HG03175 (cell line): Measurements from ENCODE around the gene ACSS1.

Experiments
- ATAC-seq: cut with Tn5 transposase; IDR thresholded peaks from one replicate; pipeline ENCODE4 v1.9.1; 2021; ENCODE audit warnings: mild to moderate bottlenecking, moderate library complexity; ENCODE audit not compliant: unreplicated experiment

Gene ACSS1

GRCh38 chr20:25033265-25033923 lies 24.5 kb downstream of the ACSS1 start:
- no peak for ATAC-seq

- no peak for ATAC-seq
Observed at GRCh38 chr20:25032478-25033264, 25.3 kb downstream of the ACSS1 start.

GRCh38 chr20:25032065-25032477 lies 25.9 kb downstream of the ACSS1 start:
- ATAC-seq, result no peak

GRCh38 chr20:25031241-25031640 lies 26.7 kb downstream of the ACSS1 start:
- no peak for ATAC-seq

GRCh38 chr20:25030649-25031207 lies 27.2 kb downstream of the ACSS1 start:
- ATAC-seq, result no peak

- ATAC-seq, result no peak
Observed at GRCh38 chr20:25030007-25030648, 27.8 kb downstream of the ACSS1 start.

GRCh38 chr20:25025986-25026605 lies 31.8 kb downstream of the ACSS1 start:
- no peak for ATAC-seq

GRCh38 chr20:25025091-25025861 lies 32.7 kb downstream of the ACSS1 start:
- no peak for ATAC-seq

- ATAC-seq, result no peak
Observed at GRCh38 chr20:25024171-25024570, 33.8 kb downstream of the ACSS1 start.

GRCh38 chr20:25023356-25023755 lies 34.6 kb downstream of the ACSS1 start:
- ATAC-seq, result no peak

- no peak for ATAC-seq
Observed at GRCh38 chr20:25022680-25023079, 35.3 kb downstream of the ACSS1 start.

- ATAC-seq, result no peak
Observed at GRCh38 chr20:25021336-25021735, 36.6 kb downstream of the ACSS1 start.

- ATAC-seq, result no peak
Observed at GRCh38 chr20:25020901-25021301, 37.0 kb downstream of the ACSS1 start.

GRCh38 chr20:25020345-25020744 lies 37.6 kb downstream of the ACSS1 start:
- no peak for ATAC-seq

- ATAC-seq, result no peak
Observed at GRCh38 chr20:25019381-25020155, 38.4 kb downstream of the ACSS1 start.

- no peak for ATAC-seq
Observed at GRCh38 chr20:25018841-25019240, 39.1 kb downstream of the ACSS1 start.

GRCh38 chr20:25018425-25018824 lies 39.5 kb downstream of the ACSS1 start:
- no peak for ATAC-seq

GRCh38 chr20:25017257-25017803 lies 40.6 kb downstream of the ACSS1 start:
- no peak for ATAC-seq

- ATAC-seq, result no peak
Observed at GRCh38 chr20:25016471-25016870, 41.5 kb downstream of the ACSS1 start.
